Testis (tissue), 3 donors: ENCODE measurements around the gene THAP11. TPM values are rescaled to one million over a fixed set of nuclear protein-coding genes. Genes with fewer than 3 reads are reported as not detected.
A peak's percentile ranks its signal among the peaks of the same experiment; 100 is the strongest.

Experiments used
- DNase-seq: peaks from one replicate; pipeline ENCODE4 v3.0.0-alpha.2; 2019
- H3K27ac ChIP-seq, 2 donors: fragments of 200-600 bp; sonication (generic); one replicate each; pipeline ENCODE4 v1.5.1; 2019
- H3K27me3 ChIP-seq: fragments of 200-600 bp; sonication (generic); one replicate; pipeline ENCODE4 v1.5.1; 2019
- H3K36me3 ChIP-seq: fragments of 200-600 bp; sonication (generic); one replicate; pipeline ENCODE4 v1.5.1; 2017; ENCODE audit warnings: low read depth; ENCODE audit errors: missing control alignments
- H3K4me1 ChIP-seq: fragments of 200-600 bp; sonication (generic); one replicate; pipeline ENCODE4 v1.5.1; 2019
- H3K4me3 ChIP-seq, 2 donors: fragments of 200-600 bp; sonication (generic); one replicate each; pipeline ENCODE4 v1.5.1; 2017 to 2019
- H3K9me3 ChIP-seq: fragments of 200-600 bp; sonication (generic); one replicate; pipeline ENCODE4 v1.5.1; 2017
- CTCF ChIP-seq, 3 experiments: fragments of 450-650 bp in 2 of 3; fragments of 200-600 bp in 1 of 3; sonication (generic) in 1 of 3; IDR thresholded peaks; one replicate each; pipeline ENCODE4 v1.5.1; 2016 to 2019; ENCODE audit warnings: antibody characterized with exemption in 3 of 3, mild to moderate bottlenecking in 2 of 3, moderate library complexity in 1 of 3
- POLR2A ChIP-seq: fragments of 450-650 bp; IDR thresholded peaks from one replicate; pipeline ENCODE4 v1.6.1; 2017; ENCODE audit warnings: antibody characterized with exemption, mild to moderate bottlenecking, moderate library complexity
- WGBS, 2 donors: methylation state at CpG; one replicate each; pipeline ENCODE4 v1.1.5; 2018; 5-methylcytosine and 5-hydroxymethylcytosine counted together
- intact Hi-C: fragments of 100-400 bp; cut with DNase I; formaldehyde crosslinking; loops from one replicate; pipeline ENCODE4 v1.15.1; 2023; ENCODE audit warnings: low total_unique reads
- polyA plus RNA-seq: library from polyadenylated mRNA; stranded (reverse); fragments of 350-450 nt; fragmentation: Illumina TruSeq; extraction: RNeasy Lipid Tissue Mini Kit (QIAGEN cat#74804); gene quantifications from one replicate; pipeline ENCODE4 v1.2.3, GENCODE V29; 2014; ENCODE audit warnings: low read depth, low replicate concordance; ENCODE audit not compliant: insufficient read depth
- total RNA-seq, 2 donors: library from RNA; depleted of rRNA; stranded (reverse); fragments of >200 nt; gene quantifications; one replicate each; pipeline ENCODE4 v1.2.3, GENCODE V29; 2016

THAP11 gene
- total and polyA plus RNA-seq, 3 donors from 2014 or later = 24.0 to 59.7 (median 56.8) TPM

GRCh38 chr16:67869653-67870052, 27.5 kb downstream of the THAP11 start:
- no peak for DNase-seq
- TF ChIP-seq CTCF (IDR thresholded peaks at IDR 0.05) (no peak), POLR2A (no peak)
- Histone ChIP-seq H3K4me1 (peaks cover 16% of the 10 kb centered on the region), H3K27me3 (no peaks in the 10 kb centered on the region), H3K9me3 (no peaks in the 10 kb centered on the region), H3K4me3 (no peak overlapping the region), H3K36me3 (no peaks in the 10 kb centered on the region), H3K27ac (no peak overlapping the region)
- 77 to 83% methylated on average over 7 of the region's 7 CpGs for WGBS, 2 donors
- intact Hi-C loops = no loop called here

DNA sequence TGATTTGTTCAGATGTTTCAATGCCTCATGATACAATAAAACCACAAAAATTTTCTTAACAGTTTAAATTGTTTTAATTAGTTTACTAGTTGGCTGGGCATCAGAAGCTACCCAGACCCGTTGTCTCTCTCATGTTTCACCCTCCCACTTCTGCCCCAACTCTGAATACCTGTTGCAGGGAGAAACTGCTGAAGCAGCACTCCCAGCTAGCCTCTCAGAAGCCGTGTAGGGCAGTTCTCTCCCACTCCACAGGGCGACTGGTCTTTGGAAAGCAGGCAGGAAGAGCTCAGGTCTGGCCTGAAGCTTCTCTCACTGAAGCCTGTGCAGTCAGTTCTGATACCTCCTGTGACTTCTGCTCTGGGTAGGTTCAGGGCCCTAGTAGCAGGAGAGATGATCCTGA, 29.1 kb downstream of the THAP11 start:
- DNase-seq = no peak
- Histone ChIP-seq H3K27ac (no peak overlapping the region), H3K4me3 (no peak overlapping the region), H3K36me3 (no peaks in the 10 kb centered on the region), H3K27me3 (no peaks in the 10 kb centered on the region), H3K9me3 (no peaks in the 10 kb centered on the region), H3K4me1 (peaks cover 21% of the 10 kb centered on the region)
- intact Hi-C loops = no loop called here
- 64 to 65% methylated on average over 3 of the region's 3 CpGs for WGBS, 2 donors
- TF ChIP-seq CTCF (IDR thresholded peaks at IDR 0.05) (no peak), POLR2A (no peak)

- intact Hi-C loops = no loop called here
Measured at GRCh38 chr16:67872131-67872630, 30.1 kb downstream of the THAP11 start.

DNA sequence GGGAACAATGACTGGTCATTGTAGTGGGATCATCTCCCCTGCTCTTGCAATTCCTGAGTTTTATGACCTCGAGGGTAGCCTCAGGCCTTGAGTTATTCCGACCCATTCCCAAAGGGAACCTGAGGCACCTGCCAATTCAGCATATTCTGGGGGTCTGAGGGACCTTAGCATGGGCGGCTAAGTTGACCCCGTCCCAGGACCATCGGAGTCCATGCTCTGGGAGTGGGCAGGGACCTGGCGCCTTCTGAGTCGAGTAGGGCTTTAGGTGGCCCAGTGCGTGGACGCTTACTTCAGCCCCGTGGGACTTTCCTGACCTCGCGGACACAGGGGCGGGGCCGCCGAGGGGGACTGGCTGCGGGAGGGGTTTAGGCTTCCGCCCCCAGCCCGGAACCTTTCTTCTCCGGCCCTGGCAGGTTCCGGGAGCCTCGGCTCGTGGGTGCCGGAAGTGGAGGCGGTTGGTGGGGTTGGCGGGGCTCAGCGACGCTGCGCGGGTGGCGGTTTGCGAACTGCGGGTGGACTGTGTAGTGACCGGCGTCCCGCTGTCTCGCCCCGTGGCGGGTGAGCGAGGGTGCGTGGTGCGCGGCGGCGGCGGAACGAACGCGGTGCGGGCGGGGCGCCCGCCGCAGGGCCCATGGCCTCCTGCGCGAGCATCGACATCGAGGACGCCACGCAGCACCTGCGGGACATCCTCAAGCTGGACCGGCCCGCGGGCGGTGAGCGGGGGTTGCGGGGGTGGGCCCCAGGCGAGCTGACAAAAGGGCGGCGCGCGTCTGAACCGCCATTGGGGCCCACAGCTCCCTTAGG, 30.7 kb downstream of the THAP11 start, which contains the start of gene EDC4:
Gene EDC4 (plus strand): TSS at position 422 of the 804 bp plus-strand sequence. CDS start 210 bp downstream, at position 632.
- 0 to 2% methylated on average over 1 to 55 of the region's 72 CpGs for WGBS, 2 donors

More at GRCh38 chr16:67872131-67872630, 30.1 kb downstream of the THAP11 start:
- H3K4me3 ChIP-seq = peak overlapping the region in 1 of 2 donors; percentile 79
- H3K27ac ChIP-seq = peak overlapping the region in 1 of 2 donors; percentile 87
- no peaks in the 10 kb centered on the region for H3K27me3 ChIP-seq
- peaks cover 21% of the 10 kb centered on the region for H3K4me1 ChIP-seq
- WGBS, 2 donors = 46 to 47% methylated on average over 2 of the region's 2 CpGs
- H3K9me3 ChIP-seq = no peaks in the 10 kb centered on the region
- no peak for TF ChIP-seq CTCF (IDR thresholded peaks at IDR 0.05)
- no peak for TF ChIP-seq POLR2A
- no peak for DNase-seq
- no peaks in the 10 kb centered on the region for H3K36me3 ChIP-seq

More for the DNA sequence above, 30.7 kb downstream of the THAP11 start, which contains the start of gene EDC4:
- H3K9me3 ChIP-seq = no peaks in the 10 kb centered on the region
- TF ChIP-seq CTCF (IDR thresholded peaks at IDR 0.05) = no peak
- TF ChIP-seq POLR2A = no peak
- H3K27ac ChIP-seq = peak within 1 kb of the TSS; percentile 76 to 87
- peaks cover 21% of the 10 kb centered on the region for H3K4me1 ChIP-seq
- DNase-seq = peak; percentile 81
- no peaks in the 10 kb centered on the region for H3K27me3 ChIP-seq
- intact Hi-C loops = no loop called here
- no peaks in the 10 kb centered on the region for H3K36me3 ChIP-seq
- H3K4me3 ChIP-seq = peak within 1 kb of the TSS; percentile 79 to 98
